Measurements from ENCODE around the gene ABHD16B.

ABHD16B gene

DNA sequence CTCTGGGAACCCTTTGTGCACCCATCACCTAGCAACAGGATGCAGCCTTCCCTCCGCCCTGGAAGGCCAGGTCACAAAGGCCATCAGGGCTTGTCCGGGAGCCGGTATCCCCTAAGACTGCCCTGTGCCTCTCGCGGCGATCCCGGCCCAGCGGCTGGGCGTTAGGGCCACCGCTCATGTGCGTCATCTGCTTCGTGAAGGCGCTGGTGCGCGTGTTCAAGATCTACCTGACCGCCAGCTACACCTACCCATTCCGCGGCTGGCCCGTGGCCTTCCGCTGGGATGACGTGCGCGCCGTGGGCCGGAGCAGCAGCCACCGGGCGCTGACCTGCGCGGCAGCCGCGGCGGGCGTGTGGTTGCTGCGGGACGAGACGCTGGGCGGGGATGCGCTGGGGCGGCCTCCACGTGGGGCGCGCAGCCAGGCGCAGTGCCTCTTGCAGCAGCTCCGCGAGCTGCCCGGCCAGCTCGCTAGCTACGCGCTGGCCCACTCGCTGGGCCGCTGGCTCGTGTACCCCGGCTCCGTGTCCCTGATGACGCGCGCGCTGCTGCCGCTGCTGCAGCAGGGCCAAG is at the start of gene ABHD16B:
Gene ABHD16B, plus strand, starts transcription at position 134 of the 570 bp plus-strand sequence. Its CDS starts 43 bp downstream, at position 177.
- Histone ChIP-seq H3K9me3 (ENCODE audit: insufficient read depth, low read depth, low read length) (no peaks in the 10 kb centered on the region), H3K4me2 (ENCODE audit: low read depth, low read length, poor library complexity, severe bottlenecking) (no peak within 1 kb of the TSS), H3K4me1 (ENCODE audit: insufficient read depth, low read length, poor library complexity, severe bottlenecking) (peaks cover 42% of the 10 kb centered on the region), H2AFZ (ENCODE audit: low read length) (no peak within 1 kb of the TSS), H3K4me3 (ENCODE audit: low read length, poor library complexity, severe bottlenecking) (no peak within 1 kb of the TSS), H3K27me3 (ENCODE audit: insufficient read depth, low read length, poor library complexity, severe bottlenecking) (no peaks in the 10 kb centered on the region), H3K9ac (ENCODE audit: low read depth, low read length, poor library complexity, severe bottlenecking) (no peak within 1 kb of the TSS), H3K9me2 (replicated peaks; ENCODE audit: low read depth, low read length) (no peaks in the 10 kb centered on the region), H3F3A (ENCODE audit: low read depth) (no peaks in the 10 kb centered on the region), H3K36me3 (ENCODE audit: insufficient read depth, low read length) (no peaks in the 10 kb centered on the region; the same call in 1 of the 2 replicates), H4K20me1 (ENCODE audit: insufficient read depth, low read length, poor library complexity, severe bottlenecking) (peaks cover 5% of the 10 kb centered on the region), H3K79me2 (ENCODE audit: insufficient read depth, low read length) (peaks cover 34% of the 10 kb centered on the region)
- TF ChIP-seq EZH2phosphoT487 (IDR thresholded peaks at IDR 0.05; ENCODE audit: borderline replicate concordance), result no peak
- TF ChIP-seq, protein P1, sequence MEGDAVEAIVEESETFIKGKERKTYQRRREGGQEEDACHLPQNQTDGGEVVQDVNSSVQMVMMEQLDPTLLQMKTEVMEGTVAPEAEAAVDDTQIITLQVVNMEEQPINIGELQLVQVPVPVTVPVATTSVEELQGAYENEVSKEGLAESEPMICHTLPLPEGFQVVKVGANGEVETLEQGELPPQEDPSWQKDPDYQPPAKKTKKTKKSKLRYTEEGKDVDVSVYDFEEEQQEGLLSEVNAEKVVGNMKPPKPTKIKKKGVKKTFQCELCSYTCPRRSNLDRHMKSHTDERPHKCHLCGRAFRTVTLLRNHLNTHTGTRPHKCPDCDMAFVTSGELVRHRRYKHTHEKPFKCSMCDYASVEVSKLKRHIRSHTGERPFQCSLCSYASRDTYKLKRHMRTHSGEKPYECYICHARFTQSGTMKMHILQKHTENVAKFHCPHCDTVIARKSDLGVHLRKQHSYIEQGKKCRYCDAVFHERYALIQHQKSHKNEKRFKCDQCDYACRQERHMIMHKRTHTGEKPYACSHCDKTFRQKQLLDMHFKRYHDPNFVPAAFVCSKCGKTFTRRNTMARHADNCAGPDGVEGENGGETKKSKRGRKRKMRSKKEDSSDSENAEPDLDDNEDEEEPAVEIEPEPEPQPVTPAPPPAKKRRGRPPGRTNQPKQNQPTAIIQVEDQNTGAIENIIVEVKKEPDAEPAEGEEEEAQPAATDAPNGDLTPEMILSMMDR (conservative IDR thresholded peaks at IDR 0.05; ENCODE audit: low read length), result no peak

DNA sequence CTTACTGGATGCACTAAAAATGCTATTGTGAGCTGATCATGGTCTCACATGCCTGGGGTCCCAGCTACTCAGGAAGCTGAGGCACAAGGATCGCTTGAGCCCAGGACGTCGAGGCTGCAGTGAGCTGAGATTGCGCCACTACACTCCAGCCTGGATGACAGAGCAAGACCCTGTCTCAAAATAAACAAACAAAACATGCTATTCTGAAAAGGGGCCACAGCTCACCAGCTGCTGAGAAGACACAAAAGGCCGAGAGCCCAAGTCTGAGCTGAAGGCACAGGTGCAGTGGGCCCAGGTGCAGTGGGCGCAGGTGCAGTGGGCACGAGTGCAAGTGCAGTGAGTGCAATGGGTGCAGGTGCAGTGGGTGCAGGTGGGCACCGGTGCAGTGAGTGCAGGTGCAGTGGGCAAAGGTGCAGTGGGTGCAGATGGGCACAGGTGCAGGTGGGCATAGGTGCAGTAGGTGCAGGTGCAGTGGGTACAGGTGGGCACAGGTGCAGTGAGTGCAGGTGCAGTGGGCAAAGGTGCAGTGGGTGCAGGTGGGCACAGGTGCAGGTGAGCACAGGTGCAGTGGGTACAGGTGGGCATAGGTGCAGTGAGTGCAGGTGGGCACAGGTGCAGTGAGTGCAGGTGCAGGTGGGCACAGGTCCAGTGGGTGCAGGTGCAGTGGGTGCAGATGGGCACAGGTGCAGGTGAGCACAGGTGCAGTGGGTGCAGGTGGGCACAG is 46.2 kb upstream of the ABHD16B start:
- TF ChIP-seq, protein P1 (conservative IDR thresholded peaks at IDR 0.05; ENCODE audit: low read length), result no peak
- no peak for TF ChIP-seq EZH2phosphoT487 (IDR thresholded peaks at IDR 0.05; ENCODE audit: borderline replicate concordance)
- Histone ChIP-seq H3K4me3 (ENCODE audit: low read length, poor library complexity, severe bottlenecking) (no peak overlapping the region), H3K9me2 (replicated peaks; ENCODE audit: low read depth, low read length) (no peaks in the 10 kb centered on the region), H3K79me2 (ENCODE audit: insufficient read depth, low read length) (no peaks in the 10 kb centered on the region), H3K9me3 (ENCODE audit: insufficient read depth, low read depth, low read length) (no peaks in the 10 kb centered on the region), H2AFZ (ENCODE audit: low read length) (no peak overlapping the region), H3K4me1 (ENCODE audit: insufficient read depth, low read length, poor library complexity, severe bottlenecking) (peaks cover 5% of the 10 kb centered on the region), H3K36me3 (ENCODE audit: insufficient read depth, low read length) (no peaks in the 10 kb centered on the region), H3K9ac (ENCODE audit: low read depth, low read length, poor library complexity, severe bottlenecking) (no peak overlapping the region), H3F3A (ENCODE audit: low read depth) (no peaks in the 10 kb centered on the region), H4K20me1 (ENCODE audit: insufficient read depth, low read length, poor library complexity, severe bottlenecking) (no peaks in the 10 kb centered on the region), H3K27me3 (ENCODE audit: insufficient read depth, low read length, poor library complexity, severe bottlenecking) (no peaks in the 10 kb centered on the region), H3K4me2 (ENCODE audit: low read depth, low read length, poor library complexity, severe bottlenecking) (no peak overlapping the region)

DNA sequence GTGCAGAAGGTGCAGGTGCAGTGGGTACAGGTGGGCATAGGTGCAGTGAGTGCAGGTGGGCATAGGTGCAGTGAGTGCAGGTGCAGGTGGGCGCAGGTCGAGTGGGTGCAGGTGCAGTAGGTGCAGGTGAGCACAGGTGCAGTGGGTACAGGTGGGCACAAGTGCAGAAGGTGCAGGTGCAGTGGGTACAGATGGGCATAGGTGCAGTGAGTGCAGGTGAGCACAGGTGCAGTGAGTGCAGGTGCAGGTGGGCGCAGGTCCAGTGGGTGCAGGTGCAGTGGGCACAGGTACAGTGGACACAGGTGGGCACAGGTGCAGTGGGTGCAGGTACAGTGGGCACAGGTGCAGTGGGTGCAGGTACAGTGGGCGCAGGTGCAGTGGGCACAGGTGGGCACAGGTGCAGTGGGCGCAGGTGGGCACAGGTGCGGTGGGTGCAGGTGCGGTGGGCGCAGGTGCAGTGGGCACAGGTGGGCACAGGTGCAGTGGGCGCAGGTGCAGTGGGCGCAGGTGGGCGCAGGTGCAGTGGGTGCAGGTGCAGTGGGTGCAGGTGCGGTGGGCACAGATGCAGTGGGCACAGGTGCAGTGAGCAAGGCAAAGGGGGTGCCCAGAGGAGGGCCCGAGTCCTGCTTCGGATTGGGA is 45.6 kb upstream of the ABHD16B start:
- H3K36me3 ChIP-seq (ENCODE audit: insufficient read depth, low read length), result no peaks in the 10 kb centered on the region
- H3K4me1 ChIP-seq (ENCODE audit: insufficient read depth, low read length, poor library complexity, severe bottlenecking), result peaks cover 5% of the 10 kb centered on the region
- no peaks in the 10 kb centered on the region for H3K9me3 ChIP-seq (ENCODE audit: insufficient read depth, low read depth, low read length)
- no peak overlapping the region for H3K4me2 ChIP-seq (ENCODE audit: low read depth, low read length, poor library complexity, severe bottlenecking)
- no peak overlapping the region for H2AFZ ChIP-seq (ENCODE audit: low read length)
- H4K20me1 ChIP-seq (ENCODE audit: insufficient read depth, low read length, poor library complexity, severe bottlenecking), result no peaks in the 10 kb centered on the region
- no peak overlapping the region for H3K9ac ChIP-seq (ENCODE audit: low read depth, low read length, poor library complexity, severe bottlenecking)
- no peak overlapping the region for H3K4me3 ChIP-seq (ENCODE audit: low read length, poor library complexity, severe bottlenecking)
- H3K27me3 ChIP-seq (ENCODE audit: insufficient read depth, low read length, poor library complexity, severe bottlenecking), result no peaks in the 10 kb centered on the region
- H3K79me2 ChIP-seq (ENCODE audit: insufficient read depth, low read length), result no peaks in the 10 kb centered on the region
- no peaks in the 10 kb centered on the region for H3F3A ChIP-seq (ENCODE audit: low read depth)
- TF ChIP-seq EZH2phosphoT487 (IDR thresholded peaks at IDR 0.05; ENCODE audit: borderline replicate concordance), result no peak
- TF ChIP-seq, protein P1 (conservative IDR thresholded peaks at IDR 0.05; ENCODE audit: low read length), result no peak
- H3K9me2 ChIP-seq (replicated peaks; ENCODE audit: low read depth, low read length), result no peaks in the 10 kb centered on the region
